Measurements from ENCODE around the gene SUSD6.
"Not testable (repeated sequence)": the region's sequence is repeated elsewhere in the genome, so short reads cannot be mapped to it uniquely, and the experiment has no call there.

Gene SUSD6

GRCh38 chr14:69593018-69593677 is 18.2 kb upstream of the SUSD6 start:
- no peak for DNase-seq

DNA sequence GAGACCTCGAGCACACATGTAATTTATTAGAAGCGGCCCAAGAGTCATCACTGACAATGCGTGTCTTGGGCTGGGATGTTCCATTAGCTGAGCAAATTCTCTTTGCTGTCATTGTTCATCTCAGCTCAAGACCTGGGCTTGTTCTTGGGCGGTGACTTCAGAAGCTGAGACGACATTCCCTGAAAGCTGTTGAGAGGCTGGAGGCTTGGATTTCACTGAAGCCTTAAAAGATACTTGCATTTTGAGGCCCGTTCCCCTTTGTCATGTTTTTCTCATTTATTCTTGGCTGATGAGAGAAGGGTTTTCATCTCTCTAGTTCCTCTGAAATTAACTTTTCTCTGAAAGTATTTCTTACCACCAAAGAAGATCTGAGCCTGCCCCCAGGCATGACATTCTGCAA is 16.6 kb upstream of the SUSD6 start:
- no peak for DNase-seq

DNA sequence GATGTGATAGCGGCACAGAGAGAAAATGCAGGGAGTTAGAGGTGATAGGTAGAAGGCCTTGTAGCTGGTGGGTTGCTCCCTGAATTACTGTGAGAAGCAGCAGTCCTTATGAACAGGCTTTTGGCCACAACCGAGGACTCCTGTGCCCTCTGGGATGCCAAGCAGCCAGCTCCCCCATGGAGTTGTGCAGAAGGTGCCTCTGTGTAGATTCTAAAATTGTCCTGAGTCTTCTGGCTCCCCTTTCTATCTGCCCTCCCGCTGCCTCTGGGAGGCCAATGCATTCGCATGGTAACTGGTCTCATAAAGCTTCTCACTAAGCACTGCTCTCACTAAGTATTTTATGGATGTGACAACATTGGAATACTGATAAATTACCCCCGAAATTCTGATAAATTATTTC is 16.1 kb upstream of the SUSD6 start:
- DNase-seq = no peak

GRCh38 chr14:69599431-69599830 is 12.0 kb upstream of the SUSD6 start:
- not testable (repeated sequence) for DNase-seq

DNA sequence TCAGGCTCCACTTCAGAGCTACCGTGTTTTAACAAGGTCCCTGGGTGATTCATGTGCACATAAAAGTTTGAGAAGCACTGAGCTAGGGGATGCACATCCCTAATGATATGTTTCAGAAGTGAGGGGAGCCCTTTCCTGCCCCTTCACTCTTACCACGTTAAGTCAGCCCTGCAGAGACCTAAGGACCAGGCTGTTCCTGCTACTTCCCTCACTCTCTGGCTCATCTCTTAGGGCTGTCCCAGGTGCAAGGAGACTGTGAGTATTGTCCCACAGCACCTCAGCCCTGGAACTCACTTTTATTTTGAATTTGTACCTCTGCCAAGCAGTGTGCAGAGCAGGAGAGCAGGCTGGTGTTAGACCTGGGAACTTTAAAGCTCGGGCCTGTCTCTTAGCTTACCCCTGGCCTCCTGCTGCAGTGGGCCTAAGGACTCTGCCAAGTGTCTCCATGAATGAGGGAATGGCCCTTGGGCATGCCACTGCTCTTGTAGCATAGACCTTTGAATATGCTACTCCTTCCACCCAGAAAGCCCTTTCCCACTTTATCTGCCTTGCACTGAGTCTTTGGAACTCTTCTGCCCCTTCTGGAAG is 11.0 kb upstream of the SUSD6 start:
- no peak for DNase-seq

- no peak for DNase-seq
Measured at GRCh38 chr14:69605738-69606137, 5.7 kb upstream of the SUSD6 start.

- no peak for DNase-seq
Measured at GRCh38 chr14:69606258-69607184, 4.9 kb upstream of the SUSD6 start.

DNA sequence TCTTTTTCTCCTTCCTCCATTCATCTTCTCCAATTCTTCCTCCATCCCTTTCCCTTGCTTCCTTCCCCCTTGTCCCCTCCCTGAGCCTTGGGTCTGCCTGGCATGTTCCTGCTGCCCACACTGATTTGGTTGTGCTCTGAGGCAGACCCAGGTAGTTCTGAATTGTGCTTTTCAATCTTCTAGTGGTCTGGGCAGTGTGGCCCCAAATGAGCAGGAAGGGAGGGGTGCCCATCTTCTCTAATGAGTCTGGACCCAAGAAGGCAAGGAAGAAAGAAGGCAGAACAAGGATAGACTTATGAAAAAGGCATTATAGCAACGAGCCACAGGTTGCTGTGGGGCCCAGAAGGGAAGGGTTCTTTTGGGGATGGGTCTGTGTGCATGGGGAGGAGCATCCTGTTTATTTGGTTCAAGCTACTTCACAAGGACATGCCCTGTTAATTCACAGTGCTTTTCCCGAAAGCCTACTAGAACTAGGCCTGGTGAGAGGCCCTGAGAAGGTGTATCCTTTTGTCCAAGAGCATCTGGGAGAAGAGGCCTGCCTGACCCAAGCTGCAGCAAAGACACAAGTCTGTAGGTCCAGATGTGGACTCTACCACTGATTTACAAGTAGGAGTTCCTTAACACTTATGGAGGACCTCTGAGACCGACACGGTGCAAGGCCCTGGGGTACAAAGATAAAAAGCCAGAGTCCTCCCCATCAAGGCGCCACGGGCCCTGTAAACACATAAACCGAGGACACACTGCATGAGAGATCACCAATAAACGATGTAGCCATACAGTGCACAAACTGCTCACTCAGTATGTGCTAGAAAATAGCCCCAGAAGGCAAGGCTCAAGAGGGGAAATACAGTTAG is 1.1 kb upstream of the SUSD6 start:
- no peak for DNase-seq

DNA sequence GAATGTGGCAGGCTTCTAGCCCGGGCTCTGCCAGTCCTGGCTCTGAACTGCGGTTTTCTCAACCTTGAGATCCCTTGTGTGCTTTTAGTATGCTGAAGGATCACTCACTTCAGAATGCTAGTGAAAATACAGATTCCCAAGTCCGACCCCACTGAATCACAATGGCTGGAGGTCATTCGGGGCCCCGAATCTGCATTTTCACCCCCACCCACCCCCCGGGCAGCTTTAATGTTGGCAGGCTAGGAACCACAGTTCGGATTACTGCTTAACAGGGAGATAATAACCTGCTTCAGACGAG is 573 bp upstream of the SUSD6 start:
- DNase-seq = no peak

DNA sequence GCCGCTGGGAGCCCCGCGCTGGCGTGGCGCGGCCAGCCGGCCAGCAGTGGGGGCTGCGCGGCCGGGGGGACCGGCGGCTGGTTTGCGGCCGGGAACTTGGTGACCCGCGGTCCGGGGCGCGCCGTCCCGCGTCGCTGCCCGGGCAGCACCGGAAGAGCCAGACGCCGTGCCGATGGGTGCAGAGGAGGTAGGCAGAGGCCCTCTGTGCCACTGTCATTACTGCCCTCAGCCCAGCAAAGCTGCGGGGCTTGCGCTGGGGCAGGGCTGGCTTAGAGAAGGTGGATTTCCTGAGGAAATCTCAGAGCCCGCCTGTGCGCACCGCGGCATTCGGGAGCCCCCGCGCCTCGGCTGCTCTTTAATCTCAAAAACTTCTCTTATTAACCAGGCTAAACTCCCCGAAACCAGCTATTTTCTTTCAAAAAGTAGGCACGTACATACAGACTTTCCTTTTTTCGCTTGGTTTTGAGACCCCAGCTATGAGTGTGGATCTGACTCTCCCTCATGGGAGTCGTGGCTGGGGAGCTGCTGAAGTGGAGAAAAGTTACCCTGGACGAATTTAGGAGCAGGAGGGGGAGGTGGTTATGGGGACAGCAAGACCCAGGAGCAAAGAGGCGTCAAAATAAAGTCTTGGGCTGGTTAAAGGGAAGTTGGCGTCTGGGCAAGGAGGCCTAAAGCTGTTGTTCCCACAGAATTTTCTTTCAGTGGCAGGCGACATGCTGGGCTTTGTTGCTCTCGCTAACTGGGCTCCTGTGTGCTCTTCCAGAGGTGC is 802 bp downstream of the SUSD6 start:
- DNase-seq = peak in 1 of 4 experiments; percentile 9

DNA sequence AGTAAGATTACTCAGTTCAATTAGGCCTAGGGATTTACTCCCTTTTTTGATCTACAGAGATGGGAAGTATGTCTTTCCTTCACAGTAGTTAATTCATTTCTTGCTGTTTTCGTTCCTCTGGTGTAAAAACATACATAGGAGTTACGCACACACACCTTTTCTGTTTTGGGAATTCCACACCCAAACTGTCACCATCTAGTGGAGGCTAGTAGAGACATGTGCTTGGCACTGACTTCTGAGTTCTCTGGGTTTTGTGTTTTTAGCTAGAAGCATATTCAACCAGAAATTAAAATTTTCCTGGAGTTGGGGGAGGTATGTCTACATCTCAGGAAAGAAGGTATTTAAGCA is 1.4 kb downstream of the SUSD6 start:
- no peak for DNase-seq

- no peak for DNase-seq
Measured at GRCh38 chr14:69613312-69614073, 2.1 kb downstream of the SUSD6 start.

DNA sequence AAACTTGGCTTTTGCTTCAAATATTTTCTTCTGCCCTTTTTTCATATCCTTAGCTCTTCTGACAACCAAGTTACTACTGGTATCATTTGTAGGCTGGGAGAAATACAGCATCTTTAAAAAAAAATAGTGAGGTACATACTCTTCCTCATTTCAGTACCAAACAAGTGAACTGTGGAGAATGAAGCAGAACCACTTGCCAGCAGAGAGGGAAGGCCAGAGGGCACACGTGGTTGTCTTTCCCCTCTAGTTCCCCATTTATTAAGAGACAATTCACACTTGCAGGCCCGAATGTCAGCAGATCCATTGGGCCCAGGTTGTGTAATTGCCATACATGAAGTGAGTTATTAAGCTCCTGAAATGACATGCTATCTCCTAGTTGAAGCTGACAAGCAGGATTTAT is 3.2 kb downstream of the SUSD6 start:
- DNase-seq = no peak

DNA sequence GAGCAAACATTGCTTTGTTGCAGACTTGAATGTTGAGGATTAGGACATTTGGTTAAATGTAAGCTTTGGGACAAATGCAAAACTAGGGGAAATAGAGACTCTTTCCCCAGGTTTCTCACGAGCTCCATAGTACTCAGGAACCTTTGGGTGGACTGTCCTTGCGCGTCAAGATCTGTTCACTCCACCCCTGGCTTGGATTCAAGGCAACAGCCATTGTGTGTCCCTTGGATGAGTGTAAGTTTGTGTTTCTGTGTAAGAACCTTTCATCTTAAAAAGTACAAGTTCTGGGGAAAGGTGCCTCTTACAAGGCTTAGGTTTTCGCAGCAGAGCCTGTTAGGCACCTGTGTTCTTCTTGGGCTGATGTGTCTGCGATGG is 3.7 kb downstream of the SUSD6 start:
- DNase-seq = no peak

- DNase-seq = no peak
Measured at GRCh38 chr14:69615496-69616407, 4.4 kb downstream of the SUSD6 start.

DNA sequence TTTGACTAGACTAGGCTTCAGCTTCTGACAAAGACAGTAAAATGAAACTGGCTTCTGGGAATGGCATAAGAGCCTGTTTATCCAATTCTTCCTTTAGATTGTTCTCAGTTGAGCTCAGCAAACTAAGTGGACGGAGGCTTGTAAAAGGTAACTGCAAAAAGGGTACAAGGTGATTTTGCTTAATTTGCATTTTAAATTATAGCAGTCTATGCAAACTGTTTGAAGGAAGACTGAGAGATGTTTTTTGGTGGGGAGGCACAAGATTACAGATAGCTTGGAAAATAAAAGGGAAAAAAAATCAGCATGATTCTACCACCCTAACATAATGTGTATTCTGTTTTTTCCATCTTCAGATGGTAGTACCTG is 5.0 kb downstream of the SUSD6 start:
- no peak for DNase-seq

GRCh38 chr14:69617796-69618195 is 6.4 kb downstream of the SUSD6 start:
- no peak for DNase-seq

DNA sequence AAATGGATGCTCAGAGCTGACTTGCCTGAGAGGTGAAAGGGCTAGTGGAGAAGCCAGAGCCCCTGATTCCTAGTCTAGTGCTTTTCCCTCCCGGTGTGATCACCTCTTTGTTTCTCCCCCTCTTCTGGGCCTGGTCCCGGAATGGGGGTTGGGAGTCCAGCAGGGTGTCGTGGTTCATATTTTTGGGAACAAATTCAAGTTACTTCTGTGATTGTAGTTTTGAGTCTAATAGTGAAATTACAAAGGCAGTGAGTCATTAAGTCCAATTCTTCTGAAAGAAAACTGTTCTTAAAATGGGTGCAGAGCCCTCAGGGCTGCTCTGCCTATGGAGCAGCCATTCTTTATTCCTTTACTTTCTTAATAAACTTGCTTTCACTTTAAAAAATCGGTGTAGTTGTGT is 7.6 kb downstream of the SUSD6 start:
- DNase-seq = no peak

- no peak for DNase-seq
Measured at GRCh38 chr14:69620211-69620611, 8.8 kb downstream of the SUSD6 start.

- no peak for DNase-seq
Measured at GRCh38 chr14:69620981-69621380, 9.6 kb downstream of the SUSD6 start.

- no peak for DNase-seq
Measured at GRCh38 chr14:69624136-69624535, 12.7 kb downstream of the SUSD6 start.

Data from activated CD4-positive, CD25-positive, alpha-beta regulatory T cell (primary cell).